MV-4-11 (cell line): ENCODE measurements around the gene LRRK1.

Experiments
- DNase-seq: peaks from one replicate; lab custom pipeline; 2025; lab: John Stamatoyannopoulos, UW

The LRRK1 gene

DNA sequence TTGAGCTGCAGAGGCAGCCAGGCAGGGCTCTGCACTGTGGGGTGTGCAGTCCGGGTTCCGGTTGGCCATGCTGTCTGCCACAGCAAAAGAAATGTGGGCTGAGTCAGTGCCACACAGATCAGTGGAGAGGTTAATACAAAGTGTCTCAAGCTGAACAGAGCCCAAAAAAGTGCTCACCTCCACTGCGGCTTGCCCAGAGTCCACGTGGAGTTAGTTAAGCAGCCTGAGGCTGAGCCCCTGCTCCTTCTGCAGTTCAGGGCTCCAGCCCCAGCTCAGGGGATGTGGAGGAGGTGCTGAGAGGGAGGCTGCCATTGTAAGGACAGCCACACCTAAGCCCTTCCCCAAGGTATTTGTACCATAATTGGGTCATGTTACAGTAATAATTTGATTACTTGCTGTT, 85.3 kb downstream of the LRRK1 start:
- no peak for DNase-seq

DNA sequence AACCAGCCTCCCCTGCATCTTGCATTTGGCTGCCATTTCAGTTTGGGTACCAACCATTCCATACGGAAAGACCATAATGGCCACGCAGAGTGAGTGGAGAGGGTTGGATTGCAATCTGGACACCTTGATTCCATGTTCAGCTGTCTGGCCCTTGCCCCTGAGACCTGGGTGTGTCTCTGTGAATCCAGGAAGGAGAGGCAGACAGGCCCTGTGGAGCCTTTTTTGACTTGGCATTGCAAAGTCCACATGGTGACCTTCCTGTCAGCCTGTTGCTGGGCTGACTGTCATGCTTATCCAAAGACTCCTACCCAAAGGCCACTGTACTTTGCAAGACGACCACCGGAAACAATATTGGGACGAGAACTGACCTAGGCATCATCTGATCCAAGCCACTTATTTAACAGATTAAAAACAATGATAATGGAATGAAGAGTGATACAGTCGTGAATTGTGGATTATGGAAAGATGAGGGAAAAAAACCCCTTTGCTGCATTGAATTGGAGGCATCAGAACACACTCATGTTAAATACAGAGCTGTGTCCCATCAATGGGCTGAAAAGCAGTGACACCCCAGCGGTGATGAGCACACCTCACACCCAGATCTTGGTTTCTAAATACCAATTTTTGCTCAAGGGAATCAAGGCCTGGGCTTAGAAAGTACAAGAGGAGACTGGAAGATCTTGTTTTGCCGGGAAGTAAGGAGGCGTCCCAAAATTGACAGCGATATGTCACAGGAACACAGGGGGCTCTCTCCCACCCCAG, 86.0 kb downstream of the LRRK1 start:
- no peak for DNase-seq

DNA sequence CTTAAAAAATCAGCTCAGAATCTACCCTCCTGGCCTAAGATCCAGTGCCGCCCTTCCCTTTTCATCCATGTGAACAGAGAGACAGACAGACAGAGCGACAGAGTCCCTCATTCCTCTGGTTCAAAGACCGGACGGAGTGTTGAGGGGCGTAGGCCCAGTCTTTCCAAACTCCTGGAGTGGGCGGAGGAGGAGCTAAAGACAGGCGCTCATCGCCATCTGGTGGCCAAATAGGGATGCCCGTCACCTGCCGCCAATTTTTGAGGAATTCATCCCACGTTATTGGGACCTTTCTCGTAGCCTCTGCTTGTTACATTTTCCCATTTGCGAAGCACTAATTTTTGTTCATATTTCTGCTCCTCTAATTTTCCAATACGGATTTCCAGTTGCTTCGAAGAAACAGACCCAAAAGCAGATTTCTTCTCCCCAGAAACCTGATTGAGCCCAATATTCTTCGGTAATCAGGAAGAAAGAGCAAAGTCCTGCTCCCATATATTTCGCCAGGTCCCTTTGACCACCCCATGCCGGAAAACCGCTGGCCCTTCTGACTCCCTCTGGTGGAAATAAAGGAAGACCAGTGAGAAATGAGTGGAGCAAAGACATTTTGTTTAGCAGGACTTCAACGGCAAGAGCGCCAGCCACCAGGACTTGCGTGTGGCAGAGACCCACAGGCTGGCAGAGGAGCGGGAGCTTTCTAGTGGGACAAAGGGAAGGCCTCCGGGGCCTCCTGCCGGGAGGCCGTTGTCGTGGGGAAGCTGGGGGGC, 88.0 kb downstream of the LRRK1 start:
- DNase-seq, result peak; percentile 66

DNA sequence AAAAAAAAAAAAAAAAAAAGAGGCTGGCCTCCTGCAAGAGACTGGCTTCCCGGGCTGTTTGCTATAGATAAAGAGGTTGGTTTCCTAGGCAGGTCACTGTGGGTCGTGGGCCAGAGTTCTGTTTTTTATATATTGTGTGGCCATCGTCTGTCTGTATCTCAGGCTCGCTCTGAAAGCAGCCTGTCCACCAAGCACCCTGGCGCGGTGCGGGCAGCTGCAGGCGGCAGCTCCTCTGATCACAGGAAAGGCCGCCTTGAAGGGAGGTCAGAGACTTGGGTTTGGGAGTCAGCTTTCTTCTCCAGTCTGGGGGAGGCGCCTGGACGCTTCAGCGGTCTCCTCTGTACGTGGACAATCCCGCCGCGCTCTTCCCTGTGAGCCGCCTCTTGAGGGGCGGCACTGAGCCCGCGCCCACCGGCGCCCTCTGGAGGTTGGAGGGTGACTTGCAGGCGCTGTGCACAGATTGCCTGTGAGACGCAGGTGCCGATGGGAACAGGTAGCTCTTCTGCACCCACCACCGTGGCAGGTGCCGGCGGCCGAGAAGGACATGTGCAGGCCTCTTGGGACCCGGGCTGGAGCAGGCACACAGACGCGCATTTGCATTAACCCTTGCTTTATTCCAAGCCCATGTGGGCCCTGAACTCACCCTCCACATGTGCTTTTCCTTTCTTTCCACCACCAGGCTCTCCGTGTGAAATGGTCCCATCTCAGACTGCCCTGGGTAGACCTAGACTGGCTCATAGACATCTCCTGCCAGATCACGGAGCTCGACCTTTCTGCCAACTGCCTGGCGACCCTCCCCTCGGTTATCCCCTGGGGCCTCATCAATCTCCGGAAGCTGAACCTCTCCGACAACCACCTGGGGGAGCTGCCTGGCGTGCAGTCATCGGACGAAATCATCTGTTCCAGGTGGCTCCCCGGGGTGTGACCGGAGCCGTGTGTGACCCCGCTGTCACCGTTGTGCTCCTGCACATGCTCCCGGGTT, 89.3 kb downstream of the LRRK1 start:
- peak; percentile 53 for DNase-seq

DNA sequence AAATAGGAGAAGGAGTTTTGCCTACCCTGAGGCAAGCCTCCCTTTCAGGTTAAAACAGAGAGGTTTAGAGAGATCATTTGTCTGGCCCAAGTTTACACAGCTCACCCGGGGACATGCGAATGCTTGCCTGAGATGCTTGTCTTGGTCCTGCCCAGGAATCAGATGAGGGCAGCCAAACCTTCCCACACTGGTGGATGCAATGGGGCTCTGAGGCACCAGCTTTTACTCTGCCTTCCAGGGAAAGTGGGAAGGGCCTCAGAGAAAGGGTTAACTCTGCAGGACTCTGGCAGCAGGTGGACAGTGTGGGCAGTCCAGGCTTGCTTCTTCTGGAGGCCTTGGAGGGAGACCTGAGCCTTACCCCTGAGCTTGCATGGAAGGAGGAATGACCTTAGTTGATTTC, 90.0 kb downstream of the LRRK1 start:
- DNase-seq, result no peak

DNA sequence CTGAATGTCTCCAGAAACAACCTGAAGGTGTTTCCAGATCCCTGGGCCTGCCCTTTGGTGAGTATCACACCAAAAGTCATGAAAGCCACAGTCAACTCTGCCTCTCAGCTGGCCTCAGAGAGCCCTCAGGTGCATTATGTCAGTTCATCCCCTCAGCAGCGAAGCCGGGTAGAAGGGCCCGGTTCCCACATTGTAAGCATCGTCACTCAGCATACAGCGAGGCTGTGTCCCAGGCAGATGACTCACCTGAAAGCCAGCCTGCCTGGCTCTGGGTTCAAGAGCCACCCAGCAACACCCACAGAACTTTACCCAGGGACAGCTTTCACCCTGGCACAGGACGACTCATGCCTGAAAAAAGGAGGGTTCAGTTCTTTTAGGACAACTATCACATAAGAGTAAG, 91.6 kb downstream of the LRRK1 start:
- DNase-seq, result no peak

DNA sequence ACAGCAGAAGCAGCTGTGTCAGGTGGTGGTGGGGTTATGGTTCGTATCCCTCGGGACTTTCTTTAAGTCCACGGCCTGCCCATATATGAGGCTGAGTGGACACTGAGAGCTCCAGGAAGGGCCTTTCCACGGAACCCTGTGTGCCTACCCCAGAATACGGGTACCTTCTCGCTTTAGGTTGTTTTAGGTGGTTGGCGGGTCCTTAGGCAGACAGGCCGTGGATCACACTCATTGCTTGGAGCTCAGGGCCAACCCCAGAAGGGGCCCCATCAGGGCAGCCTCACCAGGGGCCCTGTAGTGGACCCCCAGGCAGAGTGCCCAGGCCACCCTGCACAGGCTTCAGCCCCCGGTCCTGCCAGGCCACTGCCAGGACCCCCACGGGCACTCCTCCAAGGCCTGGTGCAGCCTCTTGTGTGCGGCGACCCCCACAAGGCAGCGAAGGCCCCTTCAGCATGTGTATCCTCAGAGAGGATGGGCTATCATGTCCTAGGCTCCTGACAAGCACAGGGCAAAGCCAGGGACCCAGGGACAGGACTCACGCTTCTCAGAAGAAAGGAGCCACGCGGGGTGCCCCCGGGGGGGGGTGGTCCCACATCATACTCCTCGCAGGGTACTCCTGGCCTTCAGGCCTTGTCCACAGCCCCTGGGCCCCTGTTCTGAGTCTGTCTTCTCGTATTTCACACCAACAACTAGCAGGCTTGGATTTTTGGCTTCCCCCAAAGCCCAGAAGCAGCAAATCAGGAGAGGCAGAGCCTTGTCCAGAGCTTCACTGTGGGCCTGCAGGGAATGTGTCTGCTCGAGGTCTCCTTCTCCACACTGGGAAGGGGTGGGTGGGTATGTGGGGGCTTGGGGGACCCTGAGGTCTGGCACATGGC, 93.4 kb downstream of the LRRK1 start:
- no peak for DNase-seq

DNA sequence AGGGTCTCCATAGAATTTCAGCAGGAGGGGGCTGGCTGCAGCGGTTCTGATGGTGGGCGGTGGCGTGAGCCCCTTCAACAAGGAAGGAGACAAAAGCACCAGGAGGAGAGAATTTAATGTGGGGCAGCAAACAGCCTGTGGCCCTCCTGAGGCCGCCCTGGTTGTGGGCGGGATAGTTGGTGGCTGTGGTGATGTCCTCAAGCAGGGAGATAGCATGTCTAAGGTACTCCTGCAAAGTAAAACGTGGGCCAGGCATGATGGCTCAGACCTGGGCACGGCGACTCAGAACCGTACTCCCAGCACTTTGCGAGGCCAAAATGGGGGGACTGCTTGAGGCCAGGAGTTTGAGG, 94.0 kb downstream of the LRRK1 start:
- DNase-seq, result no peak

DNA sequence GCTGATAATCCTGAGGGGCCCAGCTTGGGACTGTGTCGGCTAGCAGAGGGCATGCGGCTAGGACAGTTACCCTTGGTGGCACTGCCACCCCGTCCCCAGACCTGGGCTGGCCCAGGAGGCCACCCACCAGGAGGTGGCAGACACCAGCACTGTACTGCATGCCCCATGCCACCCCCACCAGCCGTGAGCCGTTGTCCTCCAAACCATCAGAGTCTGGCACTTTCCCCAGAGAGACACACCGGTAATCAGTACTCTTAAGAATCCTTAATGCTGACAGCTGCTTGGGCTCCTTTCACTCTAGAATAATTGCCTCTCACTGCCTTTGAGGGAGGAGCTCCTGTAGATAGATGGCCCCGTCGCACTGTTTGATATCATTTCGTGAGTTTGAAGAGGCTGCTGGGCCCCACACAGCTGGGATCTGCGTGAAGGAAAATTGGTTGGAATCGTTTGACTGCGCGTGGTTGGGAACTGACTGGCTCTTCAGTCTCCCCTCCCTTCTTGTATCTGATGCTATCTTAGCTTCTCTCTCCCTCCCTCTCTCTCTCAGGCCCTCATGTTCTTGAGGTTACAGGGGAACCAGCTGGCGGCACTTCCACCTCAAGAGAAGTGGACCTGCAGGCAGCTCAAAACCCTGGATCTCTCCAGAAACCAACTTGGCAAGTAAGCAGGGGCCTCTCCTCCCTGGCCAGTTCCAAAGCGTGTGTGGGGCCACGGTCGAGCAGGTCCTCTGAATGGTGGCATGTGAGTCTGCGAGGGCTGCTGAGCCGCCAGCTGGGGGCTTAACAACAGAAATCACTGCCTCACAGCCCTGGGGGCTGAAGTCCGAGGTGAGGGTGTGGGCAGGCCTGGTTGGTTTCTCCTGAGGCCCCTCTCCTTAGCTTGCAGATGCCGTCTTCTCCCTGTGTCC, 94.9 kb downstream of the LRRK1 start:
- DNase-seq, result no peak

DNA sequence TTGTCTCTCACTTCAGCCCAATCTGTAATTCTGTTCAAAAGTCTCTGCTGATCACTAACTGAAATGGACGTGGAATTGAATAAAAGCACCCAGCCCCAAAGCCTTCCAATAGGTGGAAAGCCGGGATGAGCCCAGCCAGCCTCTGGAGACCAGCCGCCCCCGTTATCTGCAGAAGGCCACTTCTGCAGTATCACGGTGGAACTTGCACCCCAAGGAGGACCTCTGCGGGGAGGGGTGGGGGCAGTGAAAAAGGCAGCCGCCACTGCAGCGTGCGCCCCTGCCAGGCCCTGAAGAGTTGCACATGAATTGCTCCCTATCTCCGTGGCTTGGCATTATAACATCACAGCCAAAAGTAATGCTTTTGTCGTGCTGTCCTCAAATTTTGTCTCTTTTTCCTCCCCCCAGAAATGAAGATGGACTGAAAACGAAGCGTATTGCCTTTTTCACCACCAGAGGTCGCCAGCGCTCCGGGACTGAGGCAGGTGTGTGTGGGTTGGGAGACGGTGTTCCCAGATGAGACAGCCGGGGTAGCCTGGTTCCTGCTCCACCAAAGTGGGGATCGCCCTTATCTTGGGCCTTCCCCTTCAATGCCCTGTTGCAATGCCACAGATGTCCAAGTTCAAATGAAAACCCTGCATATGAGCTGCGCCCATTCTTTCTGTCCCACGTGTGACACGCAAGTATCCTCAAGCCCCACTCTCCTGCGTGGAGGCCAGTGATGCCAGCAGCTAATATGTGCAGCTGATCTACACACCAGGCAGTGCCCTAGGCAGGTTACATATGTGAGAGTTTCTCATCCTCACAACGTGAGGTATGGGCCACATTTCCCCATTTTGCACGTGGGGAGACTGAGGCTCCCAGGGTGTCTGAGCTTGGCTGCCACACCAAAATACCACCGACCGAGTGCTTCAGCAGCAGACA, 96.0 kb downstream of the LRRK1 start:
- DNase-seq, result peak; percentile 11

DNA sequence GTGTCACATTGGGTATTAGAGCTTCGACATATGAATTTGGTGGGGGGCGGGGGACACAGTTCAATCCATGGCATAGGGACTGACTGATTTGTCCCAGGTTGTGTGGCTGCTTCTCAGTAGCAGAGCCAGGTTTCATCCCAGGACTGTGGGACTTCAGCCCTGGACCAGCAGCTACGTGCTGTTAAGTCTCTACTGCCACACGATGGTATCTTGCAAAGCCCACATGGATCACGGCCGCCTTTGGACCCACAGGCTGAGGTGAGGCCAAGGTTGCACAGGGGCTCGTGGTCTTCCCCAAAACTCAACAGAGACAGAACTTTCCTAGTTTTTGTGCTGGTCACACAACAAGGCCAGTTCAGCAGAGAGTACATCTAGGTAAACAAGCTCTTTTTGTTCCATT, 97.4 kb downstream of the LRRK1 start:
- DNase-seq, result no peak

DNA sequence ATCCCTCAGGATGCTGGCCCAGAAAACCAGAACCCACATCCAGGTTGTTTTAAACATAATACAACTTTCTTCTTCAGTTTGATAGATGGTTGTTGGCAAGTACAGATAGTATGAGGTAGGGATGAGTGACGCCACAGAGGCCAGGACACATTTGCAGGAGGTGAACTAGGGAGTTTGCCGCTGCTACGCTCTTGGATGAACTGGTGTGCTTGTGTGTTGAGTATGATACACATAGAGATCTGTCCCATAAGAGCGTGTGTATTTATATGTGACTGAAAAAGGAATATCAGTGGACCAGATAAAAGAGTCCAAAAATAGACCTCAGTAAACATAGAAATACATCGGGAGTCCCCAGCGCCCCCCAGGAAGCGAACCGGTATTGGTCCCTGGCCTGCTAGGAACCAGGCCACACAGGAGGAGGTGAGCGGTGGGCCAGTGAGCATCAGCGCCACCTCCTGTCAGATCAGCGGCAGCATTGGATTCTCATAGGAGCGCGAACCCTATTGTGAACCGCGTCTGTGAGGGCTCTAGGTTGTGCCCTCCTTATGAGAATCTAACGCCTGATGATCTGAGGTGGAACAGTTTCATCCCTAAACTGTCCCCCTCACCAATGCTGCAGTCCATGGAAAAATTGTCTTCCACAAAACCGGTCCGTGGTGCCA, 98.1 kb downstream of the LRRK1 start:
- no peak for DNase-seq

DNA sequence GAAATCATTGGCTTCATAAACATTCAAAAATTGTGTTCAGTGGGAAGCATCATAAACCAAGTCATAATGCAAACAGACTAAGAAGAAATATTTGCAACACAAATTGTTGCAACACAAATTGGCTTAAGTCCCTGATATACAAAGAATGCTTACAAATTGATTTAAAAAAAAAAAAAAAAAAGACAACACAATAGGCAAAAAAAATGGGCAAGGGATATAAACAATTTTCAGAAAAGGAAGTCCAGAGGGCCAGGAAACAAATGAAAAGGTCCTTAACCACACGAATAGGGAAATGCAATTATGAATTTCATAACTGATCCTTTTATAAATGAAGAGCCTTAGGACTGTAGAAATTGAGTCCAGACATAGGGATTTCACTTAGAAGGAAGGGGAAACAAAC, 98.9 kb downstream of the LRRK1 start:
- peak; percentile 77 for DNase-seq

DNA sequence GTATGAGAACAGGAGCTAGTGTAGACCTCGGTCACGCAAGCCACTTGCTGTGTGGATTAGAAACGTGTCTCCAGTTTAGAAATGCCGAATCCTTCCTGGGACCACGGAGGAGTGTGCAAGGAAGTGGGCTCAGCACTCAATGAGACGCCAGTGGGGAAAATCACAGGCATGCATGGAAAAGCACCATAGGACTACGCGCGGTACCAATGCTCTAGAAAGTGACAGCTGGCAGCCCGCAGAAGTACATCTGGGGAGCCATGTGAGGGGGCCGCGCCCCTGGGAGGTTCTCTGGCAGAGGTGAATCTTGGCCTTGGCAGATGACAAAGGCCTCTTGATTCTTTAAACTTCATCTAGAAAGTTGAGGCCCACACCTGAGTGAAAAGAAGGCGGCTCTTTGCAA, 99.3 kb downstream of the LRRK1 start:
- DNase-seq, result no peak

DNA sequence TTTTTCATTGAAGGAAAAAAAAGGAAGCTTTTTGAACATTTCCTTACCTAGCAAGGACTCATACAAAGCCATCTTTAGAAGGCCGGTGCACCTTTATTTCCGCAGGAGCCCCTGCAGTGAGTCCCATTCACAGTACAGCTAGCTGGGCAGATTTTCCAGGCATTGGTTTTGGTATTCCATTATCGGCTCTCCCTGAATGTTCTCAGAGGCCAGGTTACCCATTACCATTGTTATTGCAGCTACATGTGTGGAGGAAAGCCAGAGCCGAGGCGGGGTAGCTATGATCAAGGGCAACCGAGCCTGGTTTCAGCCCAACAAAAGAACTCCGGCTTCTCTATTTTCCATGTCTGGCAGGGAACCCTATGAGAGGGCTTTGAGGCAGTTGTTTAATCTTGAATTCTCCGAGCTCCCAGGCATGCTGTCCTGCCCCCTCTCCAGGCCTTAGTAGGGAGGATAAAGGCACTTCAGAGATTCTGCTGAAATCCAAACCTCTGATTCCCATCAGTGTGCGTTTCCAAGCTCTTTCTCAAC, 100.3 kb downstream of the LRRK1 start:
- DNase-seq, result no peak

DNA sequence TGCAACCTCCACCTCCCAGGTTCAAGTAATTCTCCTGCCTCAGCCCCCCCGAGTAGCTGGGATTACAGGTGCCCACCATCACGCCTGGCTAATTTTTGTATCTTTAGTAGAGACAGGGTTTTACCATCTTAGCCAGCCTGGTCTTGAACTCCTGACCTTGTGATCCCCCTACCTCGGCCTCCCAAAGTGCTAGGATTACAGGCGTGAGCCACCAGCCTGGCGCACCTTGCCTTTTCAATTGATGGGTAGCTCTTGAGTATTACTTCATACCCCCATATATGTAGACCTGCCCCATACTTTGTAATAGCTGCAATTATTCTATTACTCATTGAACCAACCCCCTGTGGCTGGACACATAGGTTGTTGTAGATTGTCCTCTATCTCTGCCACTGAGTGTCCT, 101.3 kb downstream of the LRRK1 start:
- no peak for DNase-seq

DNA sequence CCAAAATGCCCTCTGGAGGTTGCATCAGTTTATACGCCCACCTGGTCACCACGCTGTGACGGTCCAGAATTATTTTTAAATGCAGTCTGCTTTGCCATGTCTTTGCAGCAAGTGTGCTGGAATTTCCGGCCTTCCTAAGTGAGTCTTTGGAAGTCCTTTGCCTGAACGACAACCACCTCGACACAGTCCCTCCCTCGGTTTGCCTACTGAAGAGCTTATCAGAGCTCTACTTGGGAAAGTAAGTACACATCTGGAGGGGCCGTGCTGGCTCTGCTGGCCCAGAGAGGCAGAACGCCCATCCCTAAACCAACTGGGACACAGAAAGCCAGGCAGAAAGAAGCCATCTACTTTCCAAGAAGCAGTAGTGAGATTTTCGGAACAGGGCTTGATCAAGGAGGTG, 101.8 kb downstream of the LRRK1 start:
- DNase-seq, result no peak

DNA sequence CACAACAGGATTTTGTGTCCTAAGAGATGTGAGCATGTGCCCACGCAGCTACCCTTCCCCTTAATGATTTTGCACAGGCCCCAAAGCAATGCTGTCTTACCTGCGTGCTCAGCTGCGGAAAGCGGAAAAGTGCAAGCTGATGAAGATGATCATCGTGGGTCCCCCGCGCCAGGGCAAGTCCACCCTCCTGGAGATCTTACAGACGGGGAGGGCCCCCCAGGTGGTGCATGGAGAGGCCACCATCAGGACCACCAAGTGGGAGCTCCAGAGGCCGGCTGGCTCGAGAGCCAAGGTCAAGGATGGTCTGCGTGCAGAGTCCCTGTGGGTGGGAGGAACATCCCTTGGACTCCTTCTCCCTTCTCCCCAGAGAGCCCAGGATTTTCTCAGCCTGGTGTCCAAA, 103.1 kb downstream of the LRRK1 start:
- no peak for DNase-seq

DNA sequence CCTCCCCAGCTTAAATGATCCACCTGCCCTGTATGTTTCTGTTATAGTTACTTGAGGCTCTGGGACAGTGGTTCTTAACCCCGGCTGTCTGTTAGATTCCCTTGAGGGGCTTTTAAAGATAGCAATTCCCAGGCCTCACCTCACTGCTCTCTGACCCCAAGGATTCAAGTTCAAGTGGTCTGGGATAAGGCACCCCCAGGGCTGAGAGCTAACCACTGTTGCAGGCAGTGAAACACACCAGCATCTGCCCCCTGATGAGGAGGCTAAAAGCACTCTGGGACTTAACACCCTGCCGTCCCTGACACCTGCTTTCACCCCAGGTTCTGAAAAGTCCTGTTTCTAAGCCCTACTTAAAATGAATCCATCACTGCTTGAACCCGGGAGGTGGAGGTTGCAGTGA, 103.7 kb downstream of the LRRK1 start:
- no peak for DNase-seq
